HepG2 (cell line): ENCODE measurements around the gene THSD4. TPM values are rescaled to one million over a fixed set of nuclear protein-coding genes. Genes with fewer than 3 reads are reported as not detected.

Source experiments
- BRCA1 ChIP-seq: sonication (generic); formaldehyde crosslinking; IDR thresholded peaks from 2 replicates; pipeline ENCODE4 v1.4.0; 2020; ENCODE audit warnings: missing genetic modification reagents
- CEBPB ChIP-seq: IDR thresholded peaks from 2 replicates; pipeline ENCODE4 v1.6.1; 2011; ENCODE audit warnings: low read depth, low read length, improper control_type of control experiment, borderline replicate concordance
- DPF2 ChIP-seq: sonication (generic); formaldehyde crosslinking; IDR thresholded peaks from 2 replicates; pipeline ENCODE4 v1.4.0; 2020; ENCODE audit warnings: mild to moderate bottlenecking, low read depth, missing genetic modification reagents, borderline replicate concordance
- FOSL1 ChIP-seq: sonication (generic); formaldehyde crosslinking; IDR thresholded peaks from 2 replicates; pipeline ENCODE4 v1.9.0; 2021; ENCODE audit warnings: missing genetic modification reagents, borderline replicate concordance
- FOXA1 ChIP-seq, 2 experiments: fragments of 450-650 bp in 1 of 2; sonication (generic) in 1 of 2; formaldehyde crosslinking in 1 of 2; IDR thresholded peaks; 2 replicates each; pipeline versions ENCODE4 v1.4.0 to v1.6.1; 2016 to 2020; ENCODE audit warnings: missing genetic modification reagents in 1 of 2
- GABPB1 ChIP-seq: IDR thresholded peaks from 2 replicates; pipeline ENCODE4 v1.6.1; 2016; ENCODE audit warnings: mild to moderate bottlenecking, missing genetic modification reagents, moderate library complexity, missing compliant biosample characterization
- GPBP1L1 ChIP-seq: sonication (generic); formaldehyde crosslinking; IDR thresholded peaks from 2 replicates; pipeline ENCODE4 v1.5.0; 2020; ENCODE audit warnings: mild to moderate bottlenecking, missing genetic modification reagents
- HDAC1 ChIP-seq: sonication (generic); formaldehyde crosslinking; IDR thresholded peaks from 2 replicates; pipeline ENCODE4 v1.5.1; 2020; ENCODE audit warnings: mild to moderate bottlenecking, missing genetic modification reagents
- ISL2 ChIP-seq: sonication (generic); formaldehyde crosslinking; IDR thresholded peaks from 2 replicates; pipeline ENCODE4 v1.5.0; 2020; ENCODE audit warnings: missing genetic modification reagents
- KLF15 ChIP-seq: sonication (generic); formaldehyde crosslinking; IDR thresholded peaks from 2 replicates; pipeline ENCODE4 v1.8.1; 2023; ENCODE audit warnings: borderline replicate concordance, mild to moderate bottlenecking, inconsistent platforms, missing genetic modification reagents, mixed read lengths
- MTERF4 ChIP-seq: sonication (generic); formaldehyde crosslinking; IDR thresholded peaks from 2 replicates; pipeline ENCODE4 v1.8.0; 2023; ENCODE audit warnings: mild to moderate bottlenecking, missing genetic modification reagents
- NCOA2 ChIP-seq: sonication (generic); formaldehyde crosslinking; IDR thresholded peaks from 2 replicates; pipeline ENCODE4 v1.8.0; 2022; ENCODE audit warnings: inconsistent platforms
- RARA ChIP-seq: IDR thresholded peaks from 2 replicates; pipeline ENCODE4 v1.6.1; 2016; ENCODE audit warnings: missing genetic modification reagents, missing compliant biosample characterization
- RNF219 ChIP-seq: sonication (generic); formaldehyde crosslinking; IDR thresholded peaks from 2 replicates; pipeline ENCODE4 v1.5.0; 2020; ENCODE audit warnings: mild to moderate bottlenecking, missing genetic modification reagents
- SALL2 ChIP-seq: sonication (generic); formaldehyde crosslinking; IDR thresholded peaks from 2 replicates; pipeline ENCODE4 v1.8.1; 2023; ENCODE audit warnings: mild to moderate bottlenecking, missing genetic modification reagents, inconsistent platforms
- SIX4 ChIP-seq: sonication (generic); formaldehyde crosslinking; IDR thresholded peaks from 2 replicates; pipeline ENCODE4 v1.4.0; 2020; ENCODE audit warnings: missing genetic modification reagents
- SUZ12 ChIP-seq: fragments of 150-350 bp; IDR thresholded peaks from 2 replicates; pipeline ENCODE4 v1.6.1; 2014; ENCODE audit warnings: low read depth, low read length
- TARDBP ChIP-seq: sonication (generic); formaldehyde crosslinking; IDR thresholded peaks from 2 replicates; pipeline ENCODE4 v1.8.0; 2022; ENCODE audit warnings: mild to moderate bottlenecking, missing genetic modification reagents
- TEAD3 ChIP-seq: optimal IDR thresholded peaks from 2 replicates; pipeline ENCODE3; 2016; ENCODE audit warnings: borderline replicate concordance
- ZNF253 ChIP-seq: sonication (generic); formaldehyde crosslinking; IDR thresholded peaks from 2 replicates; pipeline ENCODE4 v1.8.0; 2022; ENCODE audit warnings: mild to moderate bottlenecking, missing genetic modification reagents, borderline replicate concordance
- ZNF704 ChIP-seq: sonication (generic); formaldehyde crosslinking; IDR thresholded peaks from 2 replicates; pipeline ENCODE4 v1.8.1; 2023; ENCODE audit warnings: mild to moderate bottlenecking, inconsistent platforms, moderate library complexity, missing genetic modification reagents, borderline replicate concordance
- ZNF841 ChIP-seq: sonication (generic); formaldehyde crosslinking; IDR thresholded peaks from 2 replicates; pipeline ENCODE4 v1.8.1; 2023; ENCODE audit warnings: missing genetic modification reagents, borderline replicate concordance
- polyA plus RNA-seq, 8 experiments: library from polyadenylated mRNA; depleted of rRNA in 3 of 8; stranded (reverse) in 7 of 8; unstranded in 1 of 8; fragments of >200 nt; fragmentation: Illumina TruSeq in 4 of 8; extraction: Trizol in 4 of 8; gene quantifications; 2 replicates each; pipeline versions ENCODE4 v1.2.1 to v1.2.3, GENCODE V29; 2011 to 2016; ENCODE audit warnings: low read depth in 4 of 8, missing spikeins in 1 of 8, mixed read lengths in 1 of 8; ENCODE audit not compliant: insufficient read depth in 1 of 8
- total RNA-seq, 5 experiments: library from RNA; depleted of rRNA; stranded (reverse); fragments of >200 nt; fragmentation: Illumina TruSeq; extraction: Trizol; gene quantifications; 2 replicates each; pipeline ENCODE4 v1.2.3, GENCODE V29; 2016; ENCODE audit warnings: low read depth in 1 of 5
- TF ChIP-seq, protein P1 (sequence below): sonication (generic); formaldehyde crosslinking; IDR thresholded peaks from 2 replicates; pipeline ENCODE4 v1.4.0; 2020; ENCODE audit warnings: missing genetic modification reagents

Gene THSD4
- total and polyA plus RNA-seq, 2 of the 13 experiments (the other 11 are each of a cell fraction or from before 2014, with no cell fraction given) = 0.07 to 0.21 TPM

DNA sequence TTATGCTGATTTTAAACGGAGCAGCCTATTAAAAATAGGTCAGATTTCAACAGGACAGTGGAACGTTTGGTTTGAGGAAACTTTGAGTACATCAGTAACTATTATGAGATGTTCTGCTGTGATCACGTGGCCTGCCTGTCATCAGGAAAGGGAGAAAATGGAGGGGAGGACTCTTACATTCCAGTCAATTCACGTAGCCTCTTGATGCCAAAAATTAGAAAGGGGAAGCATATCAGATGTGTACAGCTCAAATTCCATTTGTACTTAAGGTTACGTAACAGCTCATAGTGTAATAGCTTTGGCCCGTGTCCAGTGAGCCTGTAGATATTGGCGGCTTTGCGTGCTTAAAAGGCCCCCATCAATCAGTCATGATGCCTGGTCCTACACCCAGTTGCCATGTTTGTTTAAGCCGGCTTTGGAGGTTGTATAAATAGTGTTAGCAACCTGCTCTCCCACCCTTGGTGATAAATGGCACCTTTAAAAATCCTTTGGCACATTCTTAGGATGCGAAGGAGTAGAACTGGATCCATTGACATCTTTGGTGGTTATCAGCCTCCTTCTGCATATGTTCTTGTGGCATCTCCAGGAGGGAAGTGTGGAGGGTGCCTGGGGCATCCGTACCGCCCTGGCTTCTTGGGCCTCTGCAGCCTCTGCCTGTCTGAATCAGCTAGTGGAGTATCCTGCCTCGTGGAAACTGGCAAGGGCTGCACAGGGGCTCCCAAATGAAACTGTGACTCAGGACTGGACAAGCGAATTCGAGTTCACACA is 163.9 kb downstream of the THSD4 start (continued):
- TF ChIP-seq SALL2 (CRISPR knock-in tag) = no peak
- TF ChIP-seq, protein P1, sequence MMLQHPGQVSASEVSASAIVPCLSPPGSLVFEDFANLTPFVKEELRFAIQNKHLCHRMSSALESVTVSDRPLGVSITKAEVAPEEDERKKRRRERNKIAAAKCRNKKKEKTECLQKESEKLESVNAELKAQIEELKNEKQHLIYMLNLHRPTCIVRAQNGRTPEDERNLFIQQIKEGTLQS (CRISPR knock-in tag) = no peak
- TF ChIP-seq SIX4 (CRISPR knock-in tag) = no peak
- TF ChIP-seq ZNF841 (CRISPR knock-in tag) = no peak
- TF ChIP-seq TEAD3 (CRISPR knock-in tag) = peak; percentile 67
- no peak for TF ChIP-seq NCOA2 (CRISPR knock-in tag)
- TF ChIP-seq ZNF253 (CRISPR knock-in tag) = no peak
- TF ChIP-seq RARA (CRISPR knock-in tag) = no peak
- TF ChIP-seq GPBP1L1 = no peak
- TF ChIP-seq ZNF704 = no peak
- peak; percentile 75 for TF ChIP-seq CEBPB
- no peak for TF ChIP-seq FOSL1 (CRISPR knock-in tag)
- no peak for TF ChIP-seq ISL2
- TF ChIP-seq FOXA1 (IDR thresholded peaks at IDR 0.05) = no peak
- TF ChIP-seq FOXA1 (CRISPR knock-in tag; IDR thresholded peaks at IDR 0.05) = peak; percentile 44
- TF ChIP-seq SUZ12 = no peak
- TF ChIP-seq DPF2 = no peak
- TF ChIP-seq RNF219 (CRISPR knock-in tag) = no peak
- no peak for TF ChIP-seq KLF15 (CRISPR knock-in tag)
- no peak for TF ChIP-seq BRCA1 (CRISPR knock-in tag)
- no peak for TF ChIP-seq GABPB1 (CRISPR knock-in tag)
- 0 out of 2 replicates have a peak, but pooled peaks have one; percentile 32 for TF ChIP-seq HDAC1 (CRISPR knock-in tag)
- 0 out of 2 replicates have a peak, but pooled peaks have one; percentile 19 for TF ChIP-seq MTERF4
- no peak for TF ChIP-seq TARDBP (CRISPR knock-in tag)
